GM12878 (cell line): Measurements from ENCODE around the gene HNRNPF.
"Not testable (repeated sequence)": the region's sequence is repeated elsewhere in the genome, so short reads cannot be mapped to it uniquely, and the experiment has no call there.

Experiments used
- EP300 ChIP-seq, 2 experiments: fragments of 150-350 bp in 1 of 2; IDR thresholded peaks; 2 replicates each; pipeline ENCODE4 v1.6.1; 2011 to 2012; ENCODE audit warnings: low read depth in 2 of 2, low read length in 2 of 2, borderline replicate concordance in 1 of 2, improper control_type of control experiment in 1 of 2, inconsistent platforms in 1 of 2; ENCODE audit not compliant: control insufficient read depth in 1 of 2
- PML ChIP-seq: IDR thresholded peaks from 2 replicates; pipeline ENCODE4 v1.6.1; 2012; ENCODE audit warnings: low read length, inconsistent platforms
- POLR2A ChIP-seq: IDR thresholded peaks from 2 replicates; pipeline ENCODE4 v1.6.1; 2011; ENCODE audit warnings: low read depth, mild to moderate bottlenecking, low read length
- TF ChIP-seq, protein P1 (sequence below), 3 experiments: IDR thresholded peaks in 2 of 3; conservative IDR thresholded peaks in 1 of 3; 2 replicates each; pipeline ENCODE4 v1.5.1; 2011; ENCODE audit warnings: low read depth in 3 of 3, low read length in 3 of 3, mild to moderate bottlenecking in 3 of 3, control low read depth in 2 of 3, moderate library complexity in 2 of 3, inconsistent platforms in 1 of 3, mixed read lengths in 1 of 3; ENCODE audit not compliant: control insufficient read depth in 2 of 3, insufficient read depth in 1 of 3; ENCODE audit errors: extremely low read depth in 1 of 3
- TF ChIP-seq, protein P2 (sequence below): IDR thresholded peaks from 2 replicates; pipeline ENCODE4 v1.6.1; 2011; ENCODE audit warnings: borderline replicate concordance, low read depth, mild to moderate bottlenecking, moderate library complexity, low read length; ENCODE audit not compliant: insufficient read depth, poor library complexity, severe bottlenecking
- TF ChIP-seq, protein P3 (sequence below): fragments of 450-650 bp; IDR thresholded peaks from 2 replicates; pipeline ENCODE4 v1.6.1; 2017; ENCODE audit warnings: borderline replicate concordance
- TF ChIP-seq, protein P4 (sequence below): IDR thresholded peaks from 2 replicates; pipeline ENCODE4 v1.6.1; 2012; ENCODE audit warnings: low read depth, low read length, improper control_type of control experiment

DNA sequence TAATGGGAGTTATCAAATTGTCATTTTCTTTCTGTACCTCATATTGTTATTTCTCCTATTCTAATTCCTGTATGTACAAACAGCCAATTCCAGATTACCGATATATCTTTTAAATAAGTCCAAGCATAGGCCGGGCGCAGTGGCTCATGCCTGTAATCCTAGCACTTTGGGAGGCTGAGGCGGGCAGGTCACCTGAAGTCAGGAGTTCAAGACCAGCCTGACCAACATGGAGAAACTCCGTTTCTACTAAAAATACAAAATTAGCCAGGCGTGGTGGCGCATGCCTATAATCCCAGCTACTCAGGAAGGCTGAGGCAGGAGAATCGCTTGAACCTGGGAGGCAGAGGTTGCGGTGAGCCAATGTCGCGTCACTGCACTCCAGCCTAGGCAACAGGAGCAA, 15.8 kb downstream of the HNRNPF start:
- TF ChIP-seq POLR2A; EP300 (IDR thresholded peaks at IDR 0.05; ENCODE audit: borderline replicate concordance in 1 of 2, control insufficient read depth in 1 of 2, low read depth in 2 of 2, low read length in 2 of 2); PML: not testable (repeated sequence)
- TF ChIP-seq, protein P1, sequence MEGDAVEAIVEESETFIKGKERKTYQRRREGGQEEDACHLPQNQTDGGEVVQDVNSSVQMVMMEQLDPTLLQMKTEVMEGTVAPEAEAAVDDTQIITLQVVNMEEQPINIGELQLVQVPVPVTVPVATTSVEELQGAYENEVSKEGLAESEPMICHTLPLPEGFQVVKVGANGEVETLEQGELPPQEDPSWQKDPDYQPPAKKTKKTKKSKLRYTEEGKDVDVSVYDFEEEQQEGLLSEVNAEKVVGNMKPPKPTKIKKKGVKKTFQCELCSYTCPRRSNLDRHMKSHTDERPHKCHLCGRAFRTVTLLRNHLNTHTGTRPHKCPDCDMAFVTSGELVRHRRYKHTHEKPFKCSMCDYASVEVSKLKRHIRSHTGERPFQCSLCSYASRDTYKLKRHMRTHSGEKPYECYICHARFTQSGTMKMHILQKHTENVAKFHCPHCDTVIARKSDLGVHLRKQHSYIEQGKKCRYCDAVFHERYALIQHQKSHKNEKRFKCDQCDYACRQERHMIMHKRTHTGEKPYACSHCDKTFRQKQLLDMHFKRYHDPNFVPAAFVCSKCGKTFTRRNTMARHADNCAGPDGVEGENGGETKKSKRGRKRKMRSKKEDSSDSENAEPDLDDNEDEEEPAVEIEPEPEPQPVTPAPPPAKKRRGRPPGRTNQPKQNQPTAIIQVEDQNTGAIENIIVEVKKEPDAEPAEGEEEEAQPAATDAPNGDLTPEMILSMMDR (IDR thresholded peaks at IDR 0.05 in 2 of 3, conservative IDR thresholded peaks at IDR 0.05 in 1 of 3; ENCODE audit: control insufficient read depth in 2 of 3, extremely low read depth in 1 of 3, insufficient read depth in 1 of 3, low read depth in 3 of 3, low read length in 3 of 3), result not testable (repeated sequence)
- TF ChIP-seq, protein P2, sequence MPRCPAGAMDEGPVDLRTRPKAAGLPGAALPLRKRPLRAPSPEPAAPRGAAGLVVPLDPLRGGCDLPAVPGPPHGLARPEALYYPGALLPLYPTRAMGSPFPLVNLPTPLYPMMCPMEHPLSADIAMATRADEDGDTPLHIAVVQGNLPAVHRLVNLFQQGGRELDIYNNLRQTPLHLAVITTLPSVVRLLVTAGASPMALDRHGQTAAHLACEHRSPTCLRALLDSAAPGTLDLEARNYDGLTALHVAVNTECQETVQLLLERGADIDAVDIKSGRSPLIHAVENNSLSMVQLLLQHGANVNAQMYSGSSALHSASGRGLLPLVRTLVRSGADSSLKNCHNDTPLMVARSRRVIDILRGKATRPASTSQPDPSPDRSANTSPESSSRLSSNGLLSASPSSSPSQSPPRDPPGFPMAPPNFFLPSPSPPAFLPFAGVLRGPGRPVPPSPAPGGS, result not testable (repeated sequence)
- TF ChIP-seq, protein P3, sequence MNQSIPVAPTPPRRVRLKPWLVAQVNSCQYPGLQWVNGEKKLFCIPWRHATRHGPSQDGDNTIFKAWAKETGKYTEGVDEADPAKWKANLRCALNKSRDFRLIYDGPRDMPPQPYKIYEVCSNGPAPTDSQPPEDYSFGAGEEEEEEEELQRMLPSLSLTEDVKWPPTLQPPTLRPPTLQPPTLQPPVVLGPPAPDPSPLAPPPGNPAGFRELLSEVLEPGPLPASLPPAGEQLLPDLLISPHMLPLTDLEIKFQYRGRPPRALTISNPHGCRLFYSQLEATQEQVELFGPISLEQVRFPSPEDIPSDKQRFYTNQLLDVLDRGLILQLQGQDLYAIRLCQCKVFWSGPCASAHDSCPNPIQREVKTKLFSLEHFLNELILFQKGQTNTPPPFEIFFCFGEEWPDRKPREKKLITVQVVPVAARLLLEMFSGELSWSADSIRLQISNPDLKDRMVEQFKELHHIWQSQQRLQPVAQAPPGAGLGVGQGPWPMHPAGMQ, result not testable (repeated sequence)
- TF ChIP-seq, protein P4, sequence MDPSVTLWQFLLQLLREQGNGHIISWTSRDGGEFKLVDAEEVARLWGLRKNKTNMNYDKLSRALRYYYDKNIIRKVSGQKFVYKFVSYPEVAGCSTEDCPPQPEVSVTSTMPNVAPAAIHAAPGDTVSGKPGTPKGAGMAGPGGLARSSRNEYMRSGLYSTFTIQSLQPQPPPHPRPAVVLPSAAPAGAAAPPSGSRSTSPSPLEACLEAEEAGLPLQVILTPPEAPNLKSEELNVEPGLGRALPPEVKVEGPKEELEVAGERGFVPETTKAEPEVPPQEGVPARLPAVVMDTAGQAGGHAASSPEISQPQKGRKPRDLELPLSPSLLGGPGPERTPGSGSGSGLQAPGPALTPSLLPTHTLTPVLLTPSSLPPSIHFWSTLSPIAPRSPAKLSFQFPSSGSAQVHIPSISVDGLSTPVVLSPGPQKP, result not testable (repeated sequence)
